GM23338 (cell line): ENCODE data around the gene GSDME. TPM values are rescaled to one million over a fixed set of nuclear protein-coding genes. Genes with fewer than 3 reads are reported as not detected.

Experiments
- ATAC-seq: fragments of 200-7000 bp; cut with Tn5 transposase; 3 replicates; pipeline ENCODE4 v1.9.1; 2020
- DNase-seq: peaks from one replicate; pipeline ENCODE4 v3.0.0-alpha.2; 2015; ENCODE audit warnings: low spot score
- H2AFZ ChIP-seq: fragments of 200-600 bp; sonication (generic); 2 replicates; pipeline ENCODE4 v1.8.0; 2016; ENCODE audit warnings: antibody characterized with exemption, mild to moderate bottlenecking, moderate library complexity
- H3F3A ChIP-seq: fragments of 200-600 bp; sonication (generic); replicated peaks from 2 replicates; pipeline ENCODE4 v1.8.0; 2017; ENCODE audit warnings: antibody characterized with exemption, mixed run types, low read depth
- H3K27ac ChIP-seq: fragments of 200-600 bp; sonication (generic); 2 replicates; pipeline ENCODE4 v1.6.1; 2016; ENCODE audit warnings: low read depth
- H3K27me3 ChIP-seq: fragments of 200-600 bp; sonication (generic); 2 replicates; pipeline ENCODE4 v1.8.0; 2016; ENCODE audit warnings: mild to moderate bottlenecking, mixed run types, moderate library complexity; ENCODE audit not compliant: insufficient read depth
- H3K36me3 ChIP-seq: fragments of 200-600 bp; sonication (generic); 2 replicates; pipeline ENCODE4 v1.8.0; 2016; ENCODE audit warnings: mild to moderate bottlenecking; ENCODE audit not compliant: insufficient read depth
- H3K4me1 ChIP-seq: fragments of 200-600 bp; sonication (generic); 2 replicates; pipeline ENCODE4 v1.8.0; 2016; ENCODE audit warnings: mild to moderate bottlenecking, moderate library complexity; ENCODE audit not compliant: insufficient read depth
- H3K4me2 ChIP-seq: fragments of 200-600 bp; sonication (generic); 2 replicates; pipeline ENCODE4 v1.7.1; 2017; ENCODE audit warnings: mixed run types
- H3K4me3 ChIP-seq: fragments of 200-600 bp; sonication (generic); 2 replicates; pipeline ENCODE4 v1.6.1; 2016; ENCODE audit warnings: mixed run types
- H3K79me2 ChIP-seq: fragments of 200-600 bp; sonication (generic); replicated peaks from 2 replicates; pipeline ENCODE4 v1.8.0; 2017; ENCODE audit warnings: mild to moderate bottlenecking; ENCODE audit not compliant: insufficient read depth
- H3K9me2 ChIP-seq: fragments of 200-600 bp; sonication (generic); 2 replicates; pipeline ENCODE4 v1.8.0; 2017; ENCODE audit not compliant: insufficient read depth
- H4K20me1 ChIP-seq: fragments of 200-600 bp; sonication (generic); replicated peaks from 2 replicates; pipeline ENCODE4 v1.8.0; 2017; ENCODE audit warnings: mild to moderate bottlenecking; ENCODE audit not compliant: insufficient read depth
- H3K27ac Mint-ChIP-seq: 2 replicates; pipeline ENCODE4 v1.8.0; 2020; ENCODE audit warnings: inconsistent platforms, mild to moderate bottlenecking, moderate library complexity, mixed read lengths
- H3K27me3 Mint-ChIP-seq: 3 replicates; pipeline ENCODE4 v1.8.0; 2022; ENCODE audit warnings: low read depth, mild to moderate bottlenecking, moderate library complexity, mixed read lengths, inconsistent platforms; ENCODE audit not compliant: insufficient read depth, poor library complexity
- H3K36me3 Mint-ChIP-seq: 3 replicates; pipeline ENCODE4 v1.8.0; 2021; ENCODE audit warnings: low read depth, mild to moderate bottlenecking, inconsistent platforms, moderate library complexity, mixed read lengths
- H3K4me1 Mint-ChIP-seq: 3 replicates; pipeline ENCODE4 v1.8.0; 2020; ENCODE audit warnings: mild to moderate bottlenecking, inconsistent platforms, mixed read lengths
- H3K4me3 Mint-ChIP-seq: 3 replicates; pipeline ENCODE4 v1.8.0; 2021; ENCODE audit warnings: moderate library complexity, mild to moderate bottlenecking, inconsistent platforms, mixed read lengths
- H3K9me3 Mint-ChIP-seq: 3 replicates; pipeline ENCODE4 v1.8.0; 2020; ENCODE audit warnings: moderate library complexity, mild to moderate bottlenecking, inconsistent platforms, mixed read lengths
- CREB1 ChIP-seq: fragments of 250-450 bp; sonication (Bioruptor Pico); IDR thresholded peaks from 2 replicates; pipeline ENCODE4 v1.5.0; 2020; ENCODE audit warnings: low read depth, mild to moderate bottlenecking, moderate library complexity
- ETS1 ChIP-seq: IDR thresholded peaks from 2 replicates; pipeline ENCODE4 v1.6.1; 2016; ENCODE audit warnings: antibody characterized with exemption
- EZH2 ChIP-seq: fragments of 200-600 bp; sonication (generic); IDR thresholded peaks from one replicate; pipeline ENCODE4 v1.8.0; 2017; ENCODE audit warnings: antibody characterized with exemption, mild to moderate bottlenecking, low read depth; ENCODE audit not compliant: unreplicated experiment
- EZH2phosphoT487 ChIP-seq: fragments of 200-600 bp; sonication (generic); IDR thresholded peaks from one replicate; pipeline ENCODE4 v1.8.1; 2018; ENCODE audit warnings: antibody characterized with exemption; ENCODE audit not compliant: unreplicated experiment
- JUNB ChIP-seq: IDR thresholded peaks from one replicate; pipeline ENCODE4 v1.6.1; 2016; ENCODE audit warnings: antibody characterized with exemption; ENCODE audit not compliant: unreplicated experiment
- NANOG ChIP-seq: IDR thresholded peaks from 2 replicates; pipeline ENCODE4 v1.6.1; 2016; ENCODE audit warnings: antibody characterized with exemption, borderline replicate concordance
- POLR2AphosphoS5 ChIP-seq: IDR thresholded peaks from 2 replicates; pipeline ENCODE4 v1.6.1; 2016; ENCODE audit warnings: antibody characterized with exemption, low read depth
- REST ChIP-seq: IDR thresholded peaks from one replicate; pipeline ENCODE4 v1.6.1; 2018; ENCODE audit warnings: antibody characterized with exemption; ENCODE audit not compliant: unreplicated experiment
- STAT1 ChIP-seq: IDR thresholded peaks from one replicate; pipeline ENCODE4 v1.6.1; 2016; ENCODE audit warnings: antibody characterized with exemption; ENCODE audit not compliant: unreplicated experiment
- ZNF114 ChIP-seq: fragments of 250-450 bp; sonication (Bioruptor Pico); IDR thresholded peaks from 2 replicates; pipeline ENCODE4 v1.5.0; 2020; ENCODE audit warnings: mild to moderate bottlenecking, moderate library complexity
- ZNF331 ChIP-seq: fragments of 250-450 bp; sonication (Bioruptor Pico); IDR thresholded peaks from 2 replicates; pipeline ENCODE4 v1.5.0; 2020; ENCODE audit warnings: low read depth, mild to moderate bottlenecking, moderate library complexity
- polyA plus RNA-seq: library from polyadenylated mRNA; unstranded; fragments of >200 nt; fragmentation: Nextera tagmentation; extraction: Ambion mirVana; gene quantifications from 2 replicates; pipeline ENCODE4 v1.2.1, GENCODE V29; 2016
- total RNA-seq: library from RNA; depleted of rRNA; stranded (reverse); fragments of >200 nt; shearing (Covaris generic); gene quantifications from 2 replicates; pipeline ENCODE4 v1.2.3, GENCODE V29; 2014
- TF ChIP-seq, protein P1 (sequence below), 2 experiments: fragments of 200-600 bp in 1 of 2; sonication (generic) in 1 of 2; conservative IDR thresholded peaks; 2 replicates each; pipeline versions ENCODE4 v1.5.1 to v1.6.1; 2016 to 2017; ENCODE audit warnings: antibody characterized with exemption in 2 of 2, low read depth in 2 of 2, mild to moderate bottlenecking in 2 of 2, moderate library complexity in 1 of 2
- TF ChIP-seq, protein P2 (sequence below): fragments of 250-450 bp; sonication (Bioruptor Pico); IDR thresholded peaks from 2 replicates; pipeline ENCODE4 v1.5.0; 2020; ENCODE audit warnings: mild to moderate bottlenecking, moderate library complexity

The GSDME gene
- total and polyA plus RNA-seq, 2 experiments from 2014 or later, result 8.3 to 8.5 TPM

DNA sequence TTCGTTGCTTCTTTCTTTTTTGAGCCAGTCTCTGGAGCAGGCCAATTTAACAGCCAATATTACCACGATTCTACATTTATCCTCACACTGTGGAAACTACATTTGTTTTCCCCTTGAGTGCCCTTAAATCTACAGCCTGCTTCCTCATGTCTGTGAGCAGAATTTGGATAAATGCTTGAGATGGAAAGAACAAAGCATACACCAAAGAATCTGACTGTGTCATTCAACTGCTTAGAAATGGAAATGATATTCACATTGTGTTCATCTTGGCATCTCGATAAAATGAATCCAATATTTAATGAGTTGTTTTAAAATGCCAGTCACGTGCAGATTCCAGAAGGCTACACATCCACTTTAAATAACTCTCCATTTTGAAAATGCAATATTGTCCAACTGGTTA is 41.0 kb upstream of the GSDME start:
- Mint-ChIP-seq H3K9me3 (no peaks in the 10 kb centered on the region), H3K36me3 (peaks cover 23% of the 10 kb centered on the region; the same call in 2 of the 3 replicates)
- H3K27ac ChIP-seq, result no peak overlapping the region

More for the DNA sequence above, 41.0 kb upstream of the GSDME start:
- Histone ChIP-seq H3F3A (no peaks in the 10 kb centered on the region), H3K36me3 (0 out of 2 replicates have a peak, but pooled peaks cover 9% of the 10 kb centered on the region), H3K4me1 (no peaks in the 10 kb centered on the region), H3K4me3 (no peak overlapping the region), H3K79me2 (no peaks in the 10 kb centered on the region), H2AFZ (no peak overlapping the region), H3K27me3 (no peaks in the 10 kb centered on the region), H4K20me1 (no peaks in the 10 kb centered on the region), H3K9me2 (no peaks in the 10 kb centered on the region), H3K4me2 (no peak overlapping the region)
- ATAC-seq (no peak), DNase-seq (no peak)
- Mint-ChIP-seq H3K4me3 (no peak overlapping the region), H3K4me1 (peaks cover 18% of the 10 kb centered on the region), H3K27ac (no peak overlapping the region), H3K27me3 (no peaks in the 10 kb centered on the region)
- TF ChIP-seq EZH2phosphoT487 (no peak), ZNF331 (CRISPR knock-in tag) (no peak), POLR2AphosphoS5 (no peak), CREB1 (no peak), STAT1 (no peak), REST (no peak), EZH2 (no peak), NANOG (no peak), JUNB (no peak), ETS1 (no peak), ZNF114 (CRISPR knock-in tag) (no peak)
- TF ChIP-seq, protein P1, sequence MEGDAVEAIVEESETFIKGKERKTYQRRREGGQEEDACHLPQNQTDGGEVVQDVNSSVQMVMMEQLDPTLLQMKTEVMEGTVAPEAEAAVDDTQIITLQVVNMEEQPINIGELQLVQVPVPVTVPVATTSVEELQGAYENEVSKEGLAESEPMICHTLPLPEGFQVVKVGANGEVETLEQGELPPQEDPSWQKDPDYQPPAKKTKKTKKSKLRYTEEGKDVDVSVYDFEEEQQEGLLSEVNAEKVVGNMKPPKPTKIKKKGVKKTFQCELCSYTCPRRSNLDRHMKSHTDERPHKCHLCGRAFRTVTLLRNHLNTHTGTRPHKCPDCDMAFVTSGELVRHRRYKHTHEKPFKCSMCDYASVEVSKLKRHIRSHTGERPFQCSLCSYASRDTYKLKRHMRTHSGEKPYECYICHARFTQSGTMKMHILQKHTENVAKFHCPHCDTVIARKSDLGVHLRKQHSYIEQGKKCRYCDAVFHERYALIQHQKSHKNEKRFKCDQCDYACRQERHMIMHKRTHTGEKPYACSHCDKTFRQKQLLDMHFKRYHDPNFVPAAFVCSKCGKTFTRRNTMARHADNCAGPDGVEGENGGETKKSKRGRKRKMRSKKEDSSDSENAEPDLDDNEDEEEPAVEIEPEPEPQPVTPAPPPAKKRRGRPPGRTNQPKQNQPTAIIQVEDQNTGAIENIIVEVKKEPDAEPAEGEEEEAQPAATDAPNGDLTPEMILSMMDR (conservative IDR thresholded peaks at IDR 0.05; ENCODE audit: low read depth in 2 of 2), result no peak
- TF ChIP-seq, protein P2, sequence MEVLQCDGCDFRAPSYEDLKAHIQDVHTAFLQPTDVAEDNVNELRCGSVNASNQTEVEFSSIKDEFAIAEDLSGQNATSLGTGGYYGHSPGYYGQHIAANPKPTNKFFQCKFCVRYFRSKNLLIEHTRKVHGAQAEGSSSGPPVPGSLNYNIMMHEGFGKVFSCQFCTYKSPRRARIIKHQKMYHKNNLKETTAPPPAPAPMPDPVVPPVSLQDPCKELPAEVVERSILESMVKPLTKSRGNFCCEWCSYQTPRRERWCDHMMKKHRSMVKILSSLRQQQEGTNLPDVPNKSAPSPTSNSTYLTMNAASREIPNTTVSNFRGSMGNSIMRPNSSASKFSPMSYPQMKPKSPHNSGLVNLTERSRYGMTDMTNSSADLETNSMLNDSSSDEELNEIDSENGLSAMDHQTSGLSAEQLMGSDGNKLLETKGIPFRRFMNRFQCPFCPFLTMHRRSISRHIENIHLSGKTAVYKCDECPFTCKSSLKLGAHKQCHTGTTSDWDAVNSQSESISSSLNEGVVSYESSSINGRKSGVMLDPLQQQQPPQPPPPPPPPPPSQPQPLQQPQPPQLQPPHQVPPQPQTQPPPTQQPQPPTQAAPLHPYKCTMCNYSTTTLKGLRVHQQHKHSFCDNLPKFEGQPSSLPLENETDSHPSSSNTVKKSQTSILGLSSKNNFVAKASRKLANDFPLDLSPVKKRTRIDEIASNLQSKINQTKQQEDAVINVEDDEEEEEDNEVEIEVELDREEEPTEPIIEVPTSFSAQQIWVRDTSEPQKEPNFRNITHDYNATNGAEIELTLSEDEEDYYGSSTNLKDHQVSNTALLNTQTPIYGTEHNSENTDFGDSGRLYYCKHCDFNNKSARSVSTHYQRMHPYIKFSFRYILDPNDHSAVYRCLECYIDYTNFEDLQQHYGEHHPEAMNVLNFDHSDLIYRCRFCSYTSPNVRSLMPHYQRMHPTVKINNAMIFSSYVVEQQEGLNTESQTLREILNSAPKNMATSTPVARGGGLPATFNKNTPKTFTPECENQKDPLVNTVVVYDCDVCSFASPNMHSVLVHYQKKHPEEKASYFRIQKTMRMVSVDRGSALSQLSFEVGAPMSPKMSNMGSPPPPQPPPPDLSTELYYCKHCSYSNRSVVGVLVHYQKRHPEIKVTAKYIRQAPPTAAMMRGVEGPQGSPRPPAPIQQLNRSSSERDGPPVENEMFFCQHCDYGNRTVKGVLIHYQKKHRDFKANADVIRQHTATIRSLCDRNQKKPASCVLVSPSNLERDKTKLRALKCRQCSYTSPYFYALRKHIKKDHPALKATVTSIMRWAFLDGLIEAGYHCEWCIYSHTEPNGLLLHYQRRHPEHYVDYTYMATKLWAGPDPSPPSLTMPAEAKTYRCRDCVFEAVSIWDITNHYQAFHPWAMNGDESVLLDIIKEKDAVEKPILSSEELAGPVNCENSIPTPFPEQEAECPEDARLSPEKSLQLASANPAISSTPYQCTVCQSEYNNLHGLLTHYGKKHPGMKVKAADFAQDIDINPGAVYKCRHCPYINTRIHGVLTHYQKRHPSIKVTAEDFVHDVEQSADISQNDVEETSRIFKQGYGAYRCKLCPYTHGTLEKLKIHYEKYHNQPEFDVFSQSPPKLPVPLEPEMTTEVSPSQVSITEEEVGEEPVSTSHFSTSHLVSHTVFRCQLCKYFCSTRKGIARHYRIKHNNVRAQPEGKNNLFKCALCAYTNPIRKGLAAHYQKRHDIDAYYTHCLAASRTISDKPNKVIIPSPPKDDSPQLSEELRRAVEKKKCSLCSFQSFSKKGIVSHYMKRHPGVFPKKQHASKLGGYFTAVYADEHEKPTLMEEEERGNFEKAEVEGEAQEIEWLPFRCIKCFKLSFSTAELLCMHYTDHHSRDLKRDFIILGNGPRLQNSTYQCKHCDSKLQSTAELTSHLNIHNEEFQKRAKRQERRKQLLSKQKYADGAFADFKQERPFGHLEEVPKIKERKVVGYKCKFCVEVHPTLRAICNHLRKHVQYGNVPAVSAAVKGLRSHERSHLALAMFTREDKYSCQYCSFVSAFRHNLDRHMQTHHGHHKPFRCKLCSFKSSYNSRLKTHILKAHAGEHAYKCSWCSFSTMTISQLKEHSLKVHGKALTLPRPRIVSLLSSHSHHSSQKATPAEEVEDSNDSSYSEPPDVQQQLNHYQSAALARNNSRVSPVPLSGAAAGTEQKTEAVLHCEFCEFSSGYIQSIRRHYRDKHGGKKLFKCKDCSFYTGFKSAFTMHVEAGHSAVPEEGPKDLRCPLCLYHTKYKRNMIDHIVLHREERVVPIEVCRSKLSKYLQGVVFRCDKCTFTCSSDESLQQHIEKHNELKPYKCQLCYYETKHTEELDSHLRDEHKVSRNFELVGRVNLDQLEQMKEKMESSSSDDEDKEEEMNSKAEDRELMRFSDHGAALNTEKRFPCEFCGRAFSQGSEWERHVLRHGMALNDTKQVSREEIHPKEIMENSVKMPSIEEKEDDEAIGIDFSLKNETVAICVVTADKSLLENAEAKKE, result no peak
